Peyer's patch (tissue), 4 donors: ENCODE results near the gene IWS1.

Source experiments
- CTCF ChIP-seq, 6 experiments: fragments of 450-650 bp in 4 of 6; fragments of 200-600 bp in 2 of 6; sonication (generic) in 1 of 6; IDR thresholded peaks; one replicate each; pipeline ENCODE4 v1.5.1; 2017 to 2019; ENCODE audit warnings: antibody characterized with exemption in 6 of 6, mild to moderate bottlenecking in 3 of 6, moderate library complexity in 1 of 6
- POLR2A ChIP-seq, 2 donors: fragments of 450-650 bp; IDR thresholded peaks; one replicate each; pipeline ENCODE4 v1.5.1; 2017; ENCODE audit warnings: antibody characterized with exemption in 2 of 2, mild to moderate bottlenecking in 2 of 2, moderate library complexity in 2 of 2

GRCh38 chr2:127431408-127432023 is 94.8 kb downstream of the IWS1 start:
- TF ChIP-seq CTCF (IDR thresholded peaks at IDR 0.05), result no peak
- no peak for TF ChIP-seq POLR2A (IDR thresholded peaks at IDR 0.05)
